Prostate gland (tissue), 2 donors: ENCODE data around the gene PGGT1B.

Source experiments
- POLR2A ChIP-seq: fragments of 450-650 bp; IDR thresholded peaks from one replicate; pipeline ENCODE4 v1.6.1; 2016; ENCODE audit warnings: antibody characterized with exemption, mild to moderate bottlenecking
- POLR2AphosphoS5 ChIP-seq: sonication (generic); formaldehyde crosslinking; IDR thresholded peaks from one replicate; pipeline ENCODE4 v1.6.1; 2017; ENCODE audit warnings: antibody characterized with exemption
- TF ChIP-seq, protein P1 (sequence below), 4 experiments: fragments of 200-600 bp in 2 of 4; fragments of 450-650 bp in 2 of 4; sonication (generic) in 2 of 4; IDR thresholded peaks; 1 replicate in 3 of 4; 2 replicates in 1 of 4; pipeline ENCODE4 v1.5.1; 2016 to 2019; ENCODE audit warnings: antibody characterized with exemption in 4 of 4, mild to moderate bottlenecking in 2 of 4, moderate library complexity in 2 of 4

DNA sequence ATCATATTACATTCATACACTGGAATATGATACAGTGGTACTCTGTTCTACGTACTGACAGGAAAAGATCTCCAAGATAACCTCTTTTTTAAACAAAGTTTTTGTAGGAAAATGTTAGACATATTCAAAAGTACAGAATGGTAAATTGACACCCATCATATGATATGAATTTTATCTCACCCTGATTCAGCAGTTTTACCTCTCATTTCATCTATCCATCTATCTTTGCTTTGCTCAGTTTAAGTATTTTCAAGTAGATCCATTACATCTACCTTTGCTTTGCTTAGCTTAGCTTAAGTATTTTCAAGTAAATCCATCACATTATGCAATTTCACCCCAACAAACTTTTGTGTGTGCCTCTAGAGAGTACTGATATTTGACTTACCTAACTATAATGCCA is 19.5 kb upstream of the PGGT1B start:
- TF ChIP-seq, protein P1, sequence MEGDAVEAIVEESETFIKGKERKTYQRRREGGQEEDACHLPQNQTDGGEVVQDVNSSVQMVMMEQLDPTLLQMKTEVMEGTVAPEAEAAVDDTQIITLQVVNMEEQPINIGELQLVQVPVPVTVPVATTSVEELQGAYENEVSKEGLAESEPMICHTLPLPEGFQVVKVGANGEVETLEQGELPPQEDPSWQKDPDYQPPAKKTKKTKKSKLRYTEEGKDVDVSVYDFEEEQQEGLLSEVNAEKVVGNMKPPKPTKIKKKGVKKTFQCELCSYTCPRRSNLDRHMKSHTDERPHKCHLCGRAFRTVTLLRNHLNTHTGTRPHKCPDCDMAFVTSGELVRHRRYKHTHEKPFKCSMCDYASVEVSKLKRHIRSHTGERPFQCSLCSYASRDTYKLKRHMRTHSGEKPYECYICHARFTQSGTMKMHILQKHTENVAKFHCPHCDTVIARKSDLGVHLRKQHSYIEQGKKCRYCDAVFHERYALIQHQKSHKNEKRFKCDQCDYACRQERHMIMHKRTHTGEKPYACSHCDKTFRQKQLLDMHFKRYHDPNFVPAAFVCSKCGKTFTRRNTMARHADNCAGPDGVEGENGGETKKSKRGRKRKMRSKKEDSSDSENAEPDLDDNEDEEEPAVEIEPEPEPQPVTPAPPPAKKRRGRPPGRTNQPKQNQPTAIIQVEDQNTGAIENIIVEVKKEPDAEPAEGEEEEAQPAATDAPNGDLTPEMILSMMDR (IDR thresholded peaks at IDR 0.05), result no peak
- no peak for TF ChIP-seq POLR2AphosphoS5
- TF ChIP-seq POLR2A, result no peak
